GM19099 (cell line): Measurements from ENCODE around the gene FANCD2.

Experiments
- POLR2A ChIP-seq: IDR thresholded peaks from 3 replicates; pipeline ENCODE4 v1.6.1; 2011; ENCODE audit warnings: low read depth; ENCODE audit not compliant: insufficient read length; ENCODE audit errors: extremely low read depth

FANCD2 gene

DNA sequence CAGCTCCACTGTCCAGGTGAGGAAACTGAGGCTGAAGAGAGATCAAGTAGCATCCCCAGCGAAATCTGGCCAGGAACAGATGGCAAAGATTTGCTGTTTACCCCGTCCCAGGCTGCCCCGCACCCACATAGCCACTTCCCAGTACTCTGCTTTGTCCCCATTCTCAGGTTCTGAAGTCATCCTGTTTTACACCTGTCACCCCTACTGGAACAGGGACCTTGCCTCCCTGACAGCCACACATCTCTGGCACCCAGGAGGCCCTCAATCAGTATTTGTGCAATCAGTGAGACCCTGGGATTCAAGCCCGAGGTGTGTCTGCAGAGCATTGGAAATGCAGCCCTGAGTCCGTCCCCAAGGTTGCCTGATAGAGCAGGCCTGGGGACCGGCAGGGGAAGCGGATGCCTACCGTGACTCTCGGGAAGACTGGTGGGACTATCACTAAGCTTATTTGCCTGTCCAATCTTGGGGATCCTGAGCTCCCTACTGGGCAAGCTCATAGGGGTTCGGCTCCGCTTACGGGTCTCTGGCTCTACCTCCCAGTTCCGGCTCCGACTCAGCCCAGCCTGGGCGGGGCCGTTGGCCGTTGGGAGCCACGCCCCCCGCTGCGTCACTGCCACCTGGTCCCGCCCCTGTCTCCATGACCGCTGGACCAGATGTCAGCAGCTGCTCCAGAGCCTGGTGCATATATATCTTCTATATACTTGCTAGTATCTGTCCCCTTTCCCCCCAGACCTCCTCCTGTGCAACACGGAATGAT, 17.5 kb upstream of the FANCD2 start:
- no peak for TF ChIP-seq POLR2A

DNA sequence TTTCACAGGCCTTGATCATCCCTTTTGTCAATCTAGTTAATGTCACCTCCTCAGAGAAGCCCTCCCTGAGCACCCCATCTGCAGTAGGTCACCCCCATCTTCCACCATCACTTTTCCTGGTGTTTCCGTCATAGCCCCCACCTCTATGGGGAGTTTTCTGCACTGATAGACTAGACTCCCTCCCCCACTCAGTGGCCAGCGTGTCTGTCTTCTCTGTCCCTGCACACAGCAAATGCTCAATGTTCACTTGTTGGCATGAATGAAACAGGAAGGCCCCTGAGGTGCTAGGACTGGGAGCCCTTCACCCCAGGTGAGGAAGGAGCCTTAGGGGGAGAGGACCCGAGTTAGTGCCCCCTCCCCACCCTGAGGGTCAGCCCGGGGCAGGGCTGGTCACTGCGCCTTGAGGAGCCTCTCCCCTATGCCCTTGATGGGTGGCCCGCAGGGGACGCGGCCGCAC, 15.8 kb upstream of the FANCD2 start:
- TF ChIP-seq POLR2A: no peak

DNA sequence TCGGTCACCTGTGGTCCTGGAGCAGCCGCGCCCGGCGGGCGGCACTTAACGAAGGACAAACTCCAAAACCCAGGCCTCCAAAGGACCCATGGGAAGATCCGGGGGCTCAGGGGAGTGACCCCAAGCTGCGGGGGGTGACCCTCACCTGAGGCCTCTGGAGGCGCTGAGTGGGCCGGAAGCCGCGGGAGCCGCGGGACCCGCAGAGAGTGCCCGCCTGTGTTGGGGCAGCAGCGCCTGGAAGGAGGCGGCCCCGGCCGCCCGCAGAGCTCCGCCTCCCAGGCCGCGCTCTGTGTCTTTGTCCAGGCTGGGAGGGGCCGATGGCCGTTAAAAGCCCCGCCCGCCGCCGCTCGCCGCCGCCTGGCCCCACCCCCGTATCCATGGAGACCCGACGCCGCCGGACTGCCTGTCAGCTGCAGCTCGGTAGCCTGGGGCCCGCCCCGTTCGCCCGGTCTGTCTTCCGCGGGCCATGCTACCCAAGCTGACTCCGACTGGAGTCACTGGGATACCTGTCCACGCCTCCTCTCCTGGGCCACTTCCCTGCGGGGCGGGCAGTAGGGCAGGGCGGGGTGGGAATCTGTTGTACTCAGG, 15.3 kb upstream of the FANCD2 start:
- TF ChIP-seq POLR2A: no peak

DNA sequence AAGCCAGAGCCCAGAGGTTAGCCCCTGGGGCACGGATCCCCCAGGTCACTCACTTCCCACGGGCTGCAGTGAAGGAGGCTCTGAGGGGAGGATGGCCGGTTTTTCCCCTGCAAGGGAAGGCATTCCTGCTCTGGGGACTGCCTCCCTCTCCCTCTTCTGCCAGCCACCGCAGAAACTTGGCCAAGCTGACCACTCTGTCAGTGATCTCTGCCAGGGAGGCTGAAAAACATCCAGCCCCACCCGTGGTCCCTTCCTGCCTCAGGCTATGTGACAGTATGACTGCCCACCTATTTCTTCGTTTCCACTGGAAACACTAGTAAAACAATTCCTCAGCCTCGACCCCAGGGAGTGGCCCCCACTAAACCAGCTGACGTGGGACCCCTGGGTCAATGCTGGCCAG, 14.6 kb upstream of the FANCD2 start:
- TF ChIP-seq POLR2A: no peak

DNA sequence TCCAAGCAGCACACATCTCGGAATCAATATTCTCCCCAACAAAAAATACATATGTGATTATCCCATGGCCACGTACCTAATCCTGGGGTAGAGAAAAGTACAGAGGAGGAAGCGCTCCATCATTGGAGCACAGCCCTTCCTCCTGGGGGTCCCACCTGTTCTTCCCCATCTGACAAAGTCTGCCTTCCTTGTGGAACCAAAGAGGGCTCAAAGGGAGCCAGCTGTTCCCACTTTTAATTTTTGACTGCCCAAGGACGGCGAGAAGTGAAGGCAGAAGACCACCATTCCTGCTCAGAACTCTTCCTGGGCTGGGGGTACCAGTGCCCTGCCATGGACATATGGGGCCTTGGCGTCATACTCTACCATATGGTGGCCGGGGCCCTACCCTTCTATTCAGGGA, 14.1 kb upstream of the FANCD2 start:
- TF ChIP-seq POLR2A: no peak

DNA sequence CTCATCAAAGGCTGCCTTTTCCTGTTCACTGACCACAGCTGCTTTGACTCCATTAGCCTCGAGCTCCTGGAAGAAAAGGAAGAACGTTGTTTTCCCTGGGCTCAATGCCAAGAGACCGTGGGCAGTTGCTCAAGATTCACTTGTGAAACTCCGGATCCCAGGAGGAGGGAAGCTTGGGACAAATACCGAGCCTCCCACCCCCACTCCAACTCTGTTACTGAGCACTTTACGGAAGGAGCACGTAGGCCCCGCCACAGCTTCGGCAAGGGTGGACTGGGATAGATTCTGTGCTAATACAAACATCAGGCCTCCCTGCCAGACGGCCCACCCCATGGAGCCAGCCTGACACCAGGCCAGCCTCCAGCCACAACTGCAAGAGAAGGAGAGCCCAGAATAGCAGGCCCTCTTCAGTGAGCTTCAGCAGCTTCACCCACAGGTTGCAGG, 10.8 kb upstream of the FANCD2 start:
- no peak for TF ChIP-seq POLR2A

DNA sequence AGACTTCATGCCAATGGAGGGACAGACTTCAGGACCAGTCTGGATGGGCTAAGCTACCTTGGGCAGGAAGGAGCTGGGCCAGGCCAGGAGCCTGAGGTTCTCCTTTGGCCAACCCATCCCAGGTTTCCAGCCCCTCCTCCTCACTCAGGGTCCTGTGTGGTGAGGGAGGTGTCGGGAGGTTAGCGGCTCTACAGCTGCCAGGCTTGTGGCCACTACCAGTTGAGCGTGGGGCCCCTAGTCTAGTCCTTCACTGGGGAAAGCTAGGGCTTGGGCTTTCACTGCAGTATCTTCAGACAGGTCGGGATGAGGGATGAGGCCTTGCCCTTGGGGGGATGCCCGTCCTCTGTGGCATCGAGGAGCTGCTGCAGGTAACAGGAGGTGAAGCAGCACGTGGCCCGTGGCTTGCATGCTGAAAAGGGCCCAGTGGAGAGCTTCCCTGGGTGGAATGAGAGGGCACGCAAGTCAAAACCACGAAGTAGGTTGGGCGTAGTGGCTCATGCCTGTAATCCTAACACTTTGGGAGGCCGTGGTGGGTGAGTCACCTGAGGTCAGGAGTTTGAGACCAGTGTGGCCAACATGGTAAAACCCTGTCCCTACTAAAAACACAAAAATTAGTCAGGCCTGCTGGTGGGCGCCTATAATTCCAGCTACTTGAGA, 8.5 kb upstream of the FANCD2 start:
- no peak for TF ChIP-seq POLR2A

DNA sequence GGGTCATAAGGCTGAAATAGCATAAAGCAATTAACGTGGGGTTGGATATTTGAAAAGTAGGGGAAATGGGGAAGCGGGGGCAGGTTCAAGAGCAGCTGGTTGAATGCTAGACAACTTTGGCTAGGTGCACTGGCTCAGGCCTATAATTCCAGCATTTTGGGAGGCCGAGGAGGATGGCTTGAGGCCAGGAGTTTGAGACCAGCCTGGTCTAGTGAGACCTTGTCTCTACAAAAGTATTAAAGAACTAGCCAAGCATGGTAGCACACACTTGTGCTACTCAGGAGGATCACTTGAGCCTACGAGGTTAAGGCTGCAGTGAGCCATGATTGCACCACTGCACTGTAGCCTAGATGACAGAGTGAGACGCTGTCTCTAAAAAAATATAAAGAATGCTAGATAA, 6.9 kb upstream of the FANCD2 start:
- TF ChIP-seq POLR2A: no peak

DNA sequence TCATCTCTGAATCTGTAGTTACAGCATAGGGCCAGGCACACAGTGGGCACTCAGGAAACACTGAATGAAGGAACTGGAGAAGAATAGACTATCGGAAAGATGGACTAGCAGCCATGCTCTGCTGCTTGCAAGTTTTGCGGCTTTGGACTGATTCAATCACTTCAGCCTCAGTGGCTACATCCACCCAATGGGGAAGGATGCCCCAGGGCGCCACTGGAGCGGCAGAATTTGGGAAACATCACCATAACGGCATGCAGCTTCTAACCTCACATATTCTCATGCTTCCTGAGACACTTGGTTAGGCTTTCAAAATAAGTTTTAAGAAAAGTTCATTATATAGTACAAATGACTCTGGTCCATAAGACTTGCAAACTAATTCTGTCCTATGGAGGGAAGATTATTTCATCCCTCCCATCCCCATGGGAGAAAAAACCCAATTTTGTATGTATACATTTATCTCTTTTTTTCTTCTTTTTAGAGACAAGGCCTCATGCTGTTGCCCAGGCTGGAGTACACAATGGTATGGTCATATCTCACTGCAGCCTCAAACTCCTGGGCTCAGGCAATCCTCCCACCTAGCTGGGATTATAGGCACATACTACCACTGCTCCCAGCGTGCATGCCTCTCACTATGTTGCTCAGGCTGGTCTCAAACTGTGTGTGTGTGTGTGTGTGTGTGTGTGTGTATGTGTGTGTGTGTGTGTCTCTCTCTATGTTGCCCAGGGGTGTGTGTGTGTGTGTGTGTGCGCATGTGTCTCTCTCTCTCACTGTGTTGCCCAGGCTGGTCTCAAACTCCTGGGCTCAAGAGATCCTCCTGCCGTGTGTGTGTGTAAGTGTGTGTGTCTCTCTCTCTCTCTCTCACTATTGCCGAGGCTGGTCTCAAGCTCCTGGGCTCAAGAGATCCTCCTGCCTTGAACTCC, 4.1 kb upstream of the FANCD2 start:
- TF ChIP-seq POLR2A: no peak

DNA sequence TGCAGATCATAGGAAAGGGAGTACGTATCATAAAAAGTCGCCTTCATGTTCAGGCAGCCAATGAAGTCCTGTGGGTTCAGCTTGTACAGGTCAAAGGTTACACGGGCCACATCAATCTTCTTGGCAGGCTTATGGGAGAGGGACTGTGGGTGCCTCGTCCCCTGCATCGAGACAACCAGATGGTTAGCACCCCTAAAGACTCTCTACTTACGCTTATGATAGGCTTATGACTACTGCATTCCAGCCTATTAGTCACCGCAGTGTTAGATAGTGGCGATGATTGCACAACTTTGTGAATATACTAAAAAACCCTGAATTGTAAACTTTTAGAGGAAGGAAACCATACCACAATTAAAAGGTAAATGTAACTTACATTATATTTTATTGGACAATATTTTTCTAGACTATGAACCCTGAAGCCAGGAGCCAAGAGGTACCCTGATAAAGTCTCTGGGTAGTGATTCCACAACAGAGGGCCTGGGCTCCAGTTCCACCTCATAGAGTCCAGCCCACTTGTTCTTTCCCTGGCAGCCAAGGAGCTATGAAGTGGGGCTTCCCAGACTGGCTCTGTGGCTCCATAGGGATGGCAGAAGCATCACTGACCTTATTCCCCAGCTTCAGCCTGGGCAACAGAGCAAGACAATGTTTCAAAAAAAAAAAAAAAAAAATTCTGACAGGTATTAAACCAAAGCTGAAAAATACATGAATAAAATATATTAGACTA, 2.5 kb upstream of the FANCD2 start:
- no peak for TF ChIP-seq POLR2A

DNA sequence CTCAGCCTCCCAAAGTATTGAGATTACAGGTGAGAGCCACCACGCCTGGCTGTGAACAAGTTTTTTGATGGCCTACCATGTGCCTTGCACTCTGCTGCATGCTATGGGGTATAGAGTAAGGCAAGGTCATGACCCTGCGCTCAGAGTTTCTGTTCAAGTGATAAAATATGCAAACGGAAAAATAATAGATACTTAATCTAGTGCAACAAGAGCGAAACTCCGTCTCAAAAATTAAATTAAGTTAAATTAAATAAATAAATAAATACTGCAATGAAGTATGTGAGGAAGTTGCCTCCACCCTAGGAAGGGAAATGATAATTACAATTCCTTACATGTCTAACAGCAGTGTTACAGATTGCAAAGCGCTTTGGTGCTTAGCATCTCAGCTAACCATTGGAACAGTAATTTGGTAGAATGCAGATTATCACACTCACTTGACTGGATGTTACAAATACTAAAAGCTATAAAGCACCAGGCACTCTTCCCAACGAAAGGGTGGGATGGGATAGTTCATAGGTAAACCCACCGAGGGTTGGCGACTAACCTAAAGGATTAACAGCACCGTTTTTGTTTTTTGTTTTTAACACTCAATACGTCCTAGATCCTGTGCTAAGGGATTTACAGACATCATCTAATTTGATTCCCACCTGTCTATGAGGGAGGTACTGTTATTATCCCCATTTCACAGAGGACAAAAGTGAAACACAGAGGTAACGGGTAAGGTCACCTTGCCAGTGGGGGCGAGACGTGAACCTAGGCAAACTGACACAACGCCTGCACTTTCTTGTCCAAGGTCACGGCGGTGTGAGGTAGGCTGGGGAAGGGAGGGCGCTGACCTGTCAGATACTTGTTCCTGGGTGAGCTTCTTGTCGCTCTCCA, 793 bp upstream of the FANCD2 start:
- no peak for TF ChIP-seq POLR2A

DNA sequence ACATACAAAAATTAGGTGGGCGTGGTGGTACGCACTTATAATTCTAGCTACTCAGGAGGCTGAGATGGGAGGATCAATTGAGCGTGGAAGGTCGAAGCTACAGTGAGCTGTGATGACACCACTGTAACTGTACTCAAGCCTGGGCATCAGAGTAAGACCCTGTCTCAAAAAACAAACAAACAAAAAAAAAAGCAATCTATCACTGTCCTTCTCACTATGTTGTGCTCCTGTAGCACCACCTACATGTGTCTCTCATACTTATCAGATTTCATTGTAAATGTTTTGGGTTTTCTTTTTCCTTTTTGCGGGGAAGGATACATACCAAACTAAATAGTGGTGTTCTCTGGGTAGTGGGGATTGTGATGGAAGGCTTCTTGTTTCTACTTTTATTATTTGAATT, 14.8 kb downstream of the FANCD2 start:
- no peak for TF ChIP-seq POLR2A

DNA sequence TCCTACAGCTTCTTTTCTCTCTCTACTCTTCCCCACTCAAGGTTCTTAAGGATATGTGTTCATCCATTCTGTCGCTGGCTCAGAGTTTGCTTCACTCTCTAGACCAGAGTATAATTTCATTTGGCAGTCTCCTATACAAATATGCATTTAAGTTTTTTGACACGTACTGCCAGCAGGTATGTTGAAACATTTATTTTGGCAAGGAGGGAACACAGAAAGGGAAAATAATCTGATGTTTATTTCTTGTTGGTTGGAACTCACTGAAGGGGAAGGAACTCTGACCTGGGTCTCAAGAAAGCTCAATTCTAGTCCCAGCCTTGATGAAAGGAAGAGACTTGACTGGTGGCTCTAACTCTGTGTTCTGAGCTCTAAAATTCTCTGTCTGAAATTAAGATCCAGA, 21.6 kb downstream of the FANCD2 start:
- TF ChIP-seq POLR2A: no peak
